RWPE2 (cell line): ENCODE results near the gene CERT1.

Source experiments
- ATAC-seq: fragments of 200-7000 bp; cut with Tn5 transposase; 3 replicates; pipeline ENCODE4 v1.9.1; 2021; ENCODE audit warnings: low read depth
- DNase-seq: peaks from one replicate; pipeline ENCODE4 v3.0.0-alpha.2; 2020; ENCODE audit warnings: low spot score
- H3K27ac ChIP-seq: fragments of 450-650 bp; 2 replicates; pipeline ENCODE4 v1.5.1; 2017; ENCODE audit warnings: mild to moderate bottlenecking; ENCODE audit not compliant: poor library complexity, severe bottlenecking
- H3K27me3 ChIP-seq: fragments of 250-450 bp; sonication (Bioruptor Pico); 2 replicates; pipeline ENCODE4 v1.5.1; 2021; ENCODE audit warnings: mild to moderate bottlenecking, moderate library complexity; ENCODE audit not compliant: insufficient read depth, poor library complexity, severe bottlenecking
- H3K36me3 ChIP-seq: fragments of 250-450 bp; sonication (Bioruptor Pico); 2 replicates; pipeline ENCODE4 v1.5.1; 2020; ENCODE audit warnings: low read depth, mild to moderate bottlenecking, moderate library complexity
- H3K4me1 ChIP-seq: fragments of 250-450 bp; sonication (Bioruptor Pico); 2 replicates; pipeline ENCODE4 v1.5.1; 2021; ENCODE audit warnings: mild to moderate bottlenecking, moderate library complexity; ENCODE audit not compliant: insufficient read depth, poor library complexity, severe bottlenecking
- H3K4me3 ChIP-seq: fragments of 250-450 bp; sonication (Bioruptor Pico); 2 replicates; pipeline ENCODE4 v1.5.1; 2021; ENCODE audit warnings: mild to moderate bottlenecking, moderate library complexity; ENCODE audit not compliant: severe bottlenecking
- H3K9me3 ChIP-seq: fragments of 250-450 bp; sonication (Bioruptor Pico); 2 replicates; pipeline ENCODE4 v1.5.1; 2021; ENCODE audit warnings: mild to moderate bottlenecking, moderate library complexity; ENCODE audit not compliant: severe bottlenecking
- CTCF ChIP-seq: fragments of 450-650 bp; IDR thresholded peaks from one replicate; pipeline ENCODE4 v1.5.1; 2017; ENCODE audit warnings: mild to moderate bottlenecking, moderate library complexity; ENCODE audit not compliant: poor library complexity, severe bottlenecking

CERT1 gene

GRCh38 chr5:75364571-75365280, 146.7 kb downstream of the CERT1 start:
- DNase-seq = no peak
- H3K9me3 ChIP-seq = no peaks in the 10 kb centered on the region
- no peak for TF ChIP-seq CTCF
- H3K4me1 ChIP-seq = peaks cover 6% of the 10 kb centered on the region
- H3K27ac ChIP-seq = no peak overlapping the region
- peaks cover 35% of the 10 kb centered on the region for H3K36me3 ChIP-seq
- ATAC-seq = 0 out of 3 replicates have a peak, but pooled peaks have one; percentile 4
- H3K27me3 ChIP-seq = no peaks in the 10 kb centered on the region
- no peak overlapping the region for H3K4me3 ChIP-seq

- Histone ChIP-seq H3K9me3 (no peaks in the 10 kb centered on the region), H3K27ac (no peak overlapping the region), H3K27me3 (no peaks in the 10 kb centered on the region), H3K36me3 (peaks cover 43% of the 10 kb centered on the region), H3K4me3 (no peak overlapping the region), H3K4me1 (peaks cover 6% of the 10 kb centered on the region)
- peak; percentile 13 for ATAC-seq
- no peak for DNase-seq
- TF ChIP-seq CTCF = no peak
These were observed 147.5 kb downstream of the CERT1 start for GRCh38 chr5:75363726-75364495.

- peaks cover 51% of the 10 kb centered on the region for H3K36me3 ChIP-seq
- TF ChIP-seq CTCF = no peak
These were observed 148.3 kb downstream of the CERT1 start for GRCh38 chr5:75363111-75363510.

GRCh38 chr5:75362474-75362975, 148.9 kb downstream of the CERT1 start:
- ATAC-seq = no peak
- H3K27me3 ChIP-seq = no peaks in the 10 kb centered on the region
- no peaks in the 10 kb centered on the region for H3K4me1 ChIP-seq
- H3K4me3 ChIP-seq = no peak overlapping the region
- H3K9me3 ChIP-seq = no peaks in the 10 kb centered on the region
- no peak for TF ChIP-seq CTCF
- DNase-seq = no peak
- H3K27ac ChIP-seq = no peak overlapping the region
- peaks cover 57% of the 10 kb centered on the region for H3K36me3 ChIP-seq

More at GRCh38 chr5:75363111-75363510, 148.3 kb downstream of the CERT1 start:
- Histone ChIP-seq H3K4me3 (no peak overlapping the region), H3K27ac (no peak overlapping the region), H3K4me1 (peaks cover 1% of the 10 kb centered on the region), H3K9me3 (no peaks in the 10 kb centered on the region), H3K27me3 (no peaks in the 10 kb centered on the region)
- ATAC-seq (0 out of 3 replicates have a peak, but pooled peaks have one; percentile 6), DNase-seq (no peak)
